Osteocyte (in vitro differentiated cells): ENCODE measurements around the gene PRDM16. TPM values are rescaled to one million over a fixed set of nuclear protein-coding genes. Genes with fewer than 3 reads are reported as not detected.

Source experiments
- DNase-seq: peaks from one replicate; pipeline ENCODE4 v3.0.0; 2021; ENCODE audit warnings: mixed read lengths; ENCODE audit not compliant: unreplicated experiment; ENCODE audit errors: extremely low spot score
- H3K27ac Mint-ChIP-seq: one replicate; pipeline ENCODE4 v1.8.0; 2021; ENCODE audit warnings: mild to moderate bottlenecking, mixed read lengths; ENCODE audit not compliant: unreplicated experiment
- H3K27me3 Mint-ChIP-seq: one replicate; pipeline ENCODE4 v1.8.0; 2021; ENCODE audit warnings: mixed read lengths; ENCODE audit not compliant: unreplicated experiment
- H3K36me3 Mint-ChIP-seq: one replicate; pipeline ENCODE4 v1.8.0; 2021; ENCODE audit warnings: mixed read lengths; ENCODE audit not compliant: unreplicated experiment
- H3K4me1 Mint-ChIP-seq: one replicate; pipeline ENCODE4 v1.8.0; 2021; ENCODE audit warnings: mixed read lengths; ENCODE audit not compliant: unreplicated experiment
- H3K4me3 Mint-ChIP-seq: one replicate; pipeline ENCODE4 v1.8.0; 2021; ENCODE audit warnings: mild to moderate bottlenecking, moderate library complexity, mixed read lengths; ENCODE audit not compliant: unreplicated experiment
- H3K9me3 Mint-ChIP-seq: one replicate; pipeline ENCODE4 v1.8.0; 2021; ENCODE audit warnings: mixed read lengths; ENCODE audit not compliant: unreplicated experiment
- CTCF ChIP-seq: fragments of 200-600 bp; sonication (generic); IDR thresholded peaks from 2 replicates; pipeline ENCODE4 v1.5.0; 2021; ENCODE audit warnings: antibody characterized with exemption, mild to moderate bottlenecking, moderate library complexity
- total RNA-seq: library from RNA; stranded (reverse); gene quantifications from 2 replicates; pipeline ENCODE4 v1.2.1, GENCODE V29; 2021

Gene PRDM16
- total RNA-seq, 1 donor from 2014 or later = 7.1 TPM

GRCh38 chr1:3178279-3178678, 109.3 kb downstream of the PRDM16 start:
- TF ChIP-seq CTCF = no peak
- H3K4me3 Mint-ChIP-seq = no peak overlapping the region

GRCh38 chr1:3179471-3179870, 110.5 kb downstream of the PRDM16 start:
- Mint-ChIP-seq H3K27me3 (no peaks in the 10 kb centered on the region), H3K4me1 (no peaks in the 10 kb centered on the region), H3K4me3 (no peak overlapping the region), H3K9me3 (no peaks in the 10 kb centered on the region), H3K27ac (no peak overlapping the region), H3K36me3 (no peaks in the 10 kb centered on the region)
- TF ChIP-seq CTCF = no peak
- no peak for DNase-seq

More at GRCh38 chr1:3178279-3178678, 109.3 kb downstream of the PRDM16 start:
- H3K27ac Mint-ChIP-seq = no peak overlapping the region
- no peaks in the 10 kb centered on the region for H3K9me3 Mint-ChIP-seq
- no peaks in the 10 kb centered on the region for H3K4me1 Mint-ChIP-seq
- no peaks in the 10 kb centered on the region for H3K36me3 Mint-ChIP-seq
- no peaks in the 10 kb centered on the region for H3K27me3 Mint-ChIP-seq
- no peak for DNase-seq

GRCh38 chr1:3180915-3181314, 111.9 kb downstream of the PRDM16 start:
- Mint-ChIP-seq H3K27ac (no peak overlapping the region), H3K27me3 (no peaks in the 10 kb centered on the region), H3K4me1 (no peaks in the 10 kb centered on the region), H3K4me3 (no peak overlapping the region), H3K36me3 (no peaks in the 10 kb centered on the region), H3K9me3 (no peaks in the 10 kb centered on the region)
- DNase-seq = no peak
- TF ChIP-seq CTCF = no peak

GRCh38 chr1:3181956-3182355, 113.0 kb downstream of the PRDM16 start:
- TF ChIP-seq CTCF = no peak
- no peak overlapping the region for H3K27ac Mint-ChIP-seq
- H3K4me3 Mint-ChIP-seq = no peak overlapping the region
- no peaks in the 10 kb centered on the region for H3K36me3 Mint-ChIP-seq
- H3K27me3 Mint-ChIP-seq = no peaks in the 10 kb centered on the region
- no peaks in the 10 kb centered on the region for H3K9me3 Mint-ChIP-seq
- DNase-seq = no peak
- H3K4me1 Mint-ChIP-seq = peaks cover 5% of the 10 kb centered on the region

GRCh38 chr1:3183411-3183810, 114.4 kb downstream of the PRDM16 start:
- Mint-ChIP-seq H3K9me3 (no peaks in the 10 kb centered on the region), H3K4me3 (no peak overlapping the region), H3K4me1 (peaks cover 5% of the 10 kb centered on the region), H3K27ac (no peak overlapping the region), H3K27me3 (no peaks in the 10 kb centered on the region), H3K36me3 (no peaks in the 10 kb centered on the region)
- no peak for TF ChIP-seq CTCF
- DNase-seq = no peak
